GM12874 (cell line): ENCODE measurements around the gene FHL1.

Experiments
- TF ChIP-seq, protein P1 (sequence below): IDR thresholded peaks from 2 replicates; pipeline ENCODE4 v1.5.1; 2011; ENCODE audit warnings: low read depth, mild to moderate bottlenecking, control low read depth, low read length, moderate library complexity; ENCODE audit not compliant: insufficient read depth

Gene FHL1

DNA sequence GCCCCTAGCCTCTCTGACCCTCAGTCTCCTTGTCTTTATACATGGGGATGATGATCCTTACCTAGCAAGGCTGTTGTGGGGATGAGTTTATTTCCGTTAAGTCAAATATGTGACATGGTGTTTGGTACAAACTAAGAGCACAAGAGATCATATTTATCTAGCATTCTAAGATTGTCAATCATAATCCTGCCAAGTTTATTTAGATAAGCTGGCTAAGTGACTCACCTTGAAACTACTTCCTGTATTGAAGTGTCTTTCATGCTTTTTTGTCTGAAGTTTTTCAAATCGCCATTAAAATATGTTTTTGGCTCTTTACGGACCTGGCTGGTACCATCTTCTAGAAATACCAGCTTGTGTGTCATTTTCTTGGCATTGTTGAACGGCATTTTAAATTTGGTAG is 73.2 kb downstream of the FHL1 start:
- TF ChIP-seq, protein P1, sequence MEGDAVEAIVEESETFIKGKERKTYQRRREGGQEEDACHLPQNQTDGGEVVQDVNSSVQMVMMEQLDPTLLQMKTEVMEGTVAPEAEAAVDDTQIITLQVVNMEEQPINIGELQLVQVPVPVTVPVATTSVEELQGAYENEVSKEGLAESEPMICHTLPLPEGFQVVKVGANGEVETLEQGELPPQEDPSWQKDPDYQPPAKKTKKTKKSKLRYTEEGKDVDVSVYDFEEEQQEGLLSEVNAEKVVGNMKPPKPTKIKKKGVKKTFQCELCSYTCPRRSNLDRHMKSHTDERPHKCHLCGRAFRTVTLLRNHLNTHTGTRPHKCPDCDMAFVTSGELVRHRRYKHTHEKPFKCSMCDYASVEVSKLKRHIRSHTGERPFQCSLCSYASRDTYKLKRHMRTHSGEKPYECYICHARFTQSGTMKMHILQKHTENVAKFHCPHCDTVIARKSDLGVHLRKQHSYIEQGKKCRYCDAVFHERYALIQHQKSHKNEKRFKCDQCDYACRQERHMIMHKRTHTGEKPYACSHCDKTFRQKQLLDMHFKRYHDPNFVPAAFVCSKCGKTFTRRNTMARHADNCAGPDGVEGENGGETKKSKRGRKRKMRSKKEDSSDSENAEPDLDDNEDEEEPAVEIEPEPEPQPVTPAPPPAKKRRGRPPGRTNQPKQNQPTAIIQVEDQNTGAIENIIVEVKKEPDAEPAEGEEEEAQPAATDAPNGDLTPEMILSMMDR: no peak

- TF ChIP-seq, protein P1: no peak
Measured at GRCh38 chrX:136220951-136221350, 73.6 kb downstream of the FHL1 start.

DNA sequence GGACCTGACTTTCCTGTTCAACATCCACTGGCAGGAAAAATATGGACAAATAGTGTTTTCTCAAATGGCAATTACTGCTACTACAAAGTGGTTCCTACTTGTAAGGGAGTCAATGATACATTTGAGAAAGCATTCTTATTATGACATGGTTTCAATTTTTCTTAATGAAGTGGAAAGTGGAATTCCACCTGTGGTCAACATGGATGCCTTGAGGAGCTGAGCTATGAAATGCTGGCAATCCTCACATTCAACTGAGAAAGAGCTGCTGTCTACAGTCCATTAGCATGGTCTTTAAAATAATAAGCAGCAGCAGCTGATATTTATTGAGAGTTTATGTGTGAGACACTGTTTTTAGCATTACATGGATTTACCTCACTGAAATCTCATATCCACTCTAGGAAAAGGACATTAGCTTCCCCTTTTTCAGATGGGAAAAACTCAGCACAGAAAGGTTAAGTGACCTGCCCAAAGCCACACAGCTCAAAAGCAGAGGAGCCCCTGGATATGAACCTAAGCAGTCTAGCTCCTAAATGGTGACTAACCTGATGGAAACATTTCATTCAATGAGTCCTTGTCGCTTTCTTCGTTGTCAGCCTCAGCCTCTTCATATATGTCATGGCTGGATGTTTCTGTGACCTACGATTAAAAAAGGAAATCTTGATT is 74.6 kb downstream of the FHL1 start:
- TF ChIP-seq, protein P1: no peak

- TF ChIP-seq, protein P1: no peak
Measured at GRCh38 chrX:136227074-136227473, 79.7 kb downstream of the FHL1 start.

GRCh38 chrX:136227948-136228838 is 80.9 kb downstream of the FHL1 start:
- TF ChIP-seq, protein P1: no peak

- TF ChIP-seq, protein P1: no peak
Measured at GRCh38 chrX:136228839-136229207, 81.5 kb downstream of the FHL1 start.

- TF ChIP-seq, protein P1: no peak
Measured at GRCh38 chrX:136237074-136237473, 89.7 kb downstream of the FHL1 start.
